ENCODE measurements around the gene MAP3K10. TPM values are rescaled to one million over a fixed set of nuclear protein-coding genes. Genes with fewer than 3 reads are reported as not detected.
"Not testable (repeated sequence)": the region's sequence is repeated elsewhere in the genome, so short reads cannot be mapped to it uniquely, and the experiment has no call there.

Gene MAP3K10
- total RNA-seq, 1 experiment from 2014 or later, result 255 TPM

DNA sequence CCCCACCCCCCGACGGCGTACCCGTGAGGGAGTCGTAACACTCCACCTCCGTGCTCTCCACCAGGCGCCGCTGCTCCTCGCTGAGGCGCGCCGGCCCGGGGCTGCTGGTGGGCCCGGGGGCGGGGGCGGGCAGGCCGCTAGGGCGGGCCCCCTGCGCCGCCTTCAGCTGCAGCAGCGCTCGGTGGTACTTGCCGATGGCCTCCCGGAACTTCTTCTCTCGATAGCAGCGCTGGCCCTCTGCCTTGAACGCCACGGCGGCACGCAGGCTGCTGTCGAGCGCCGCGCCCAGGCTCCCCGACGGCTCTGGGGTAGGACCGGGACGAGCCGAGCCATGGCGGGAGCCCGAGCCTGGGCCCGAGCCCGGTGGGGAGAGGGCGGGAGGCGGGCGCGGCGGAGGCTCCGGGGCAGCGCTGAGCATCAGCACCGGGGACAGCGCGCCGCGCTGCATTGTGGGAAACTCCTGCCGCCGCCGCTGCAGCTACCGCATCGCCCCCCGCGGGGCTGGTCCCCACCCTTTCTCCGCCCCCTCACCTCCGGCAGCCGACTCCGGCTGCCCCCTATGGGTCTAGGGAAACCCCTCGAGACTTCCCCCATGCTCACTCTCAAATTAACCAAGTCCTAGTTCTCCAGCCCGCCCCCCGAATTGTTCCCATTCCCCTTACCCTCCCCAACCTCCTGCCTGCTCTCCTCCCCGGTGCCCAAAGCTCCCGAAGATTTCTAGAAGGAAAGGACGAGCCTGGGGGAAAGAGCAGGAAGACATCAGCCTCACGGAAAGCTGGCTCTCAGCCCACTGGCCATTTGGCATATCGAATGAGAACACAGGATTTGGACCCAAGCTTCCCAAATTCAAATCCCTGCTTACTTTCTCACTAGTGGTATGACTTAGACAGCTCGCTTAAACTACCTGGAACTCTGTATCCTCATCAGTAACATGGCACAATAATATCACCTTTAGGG is 27.0 kb downstream of the MAP3K10 start, which contains the start of gene TTC9B:
Gene TTC9B (minus strand): TSS at position 451 of the 957 bp plus-strand sequence. CDS start 3 bp downstream, at position 448.
- no TSS peak for BruUV-seq (replicated peaks)
- peak within 1 kb of the TSS; percentile 2 to 26 for H3K4me3 ChIP-seq (ENCODE audit: low read depth in 2 of 2, low read length in 2 of 2)
- H3K9me3 ChIP-seq (ENCODE audit: control insufficient read depth, insufficient read depth, low read depth, low read length), result peaks cover 9% of the 10 kb centered on the region; the same call in 1 of the 2 replicates
- intact Hi-C loops (cut with micrococcal nuclease; ENCODE audit: unreplicated experiment), result no loop called here
- ATAC-seq (peak; percentile 28), DNase-seq (ENCODE audit: low read depth, low spot score) (no peak)
- POLR2A ChIA-PET, result interaction anchor here (0.6 to 1.3 kb wide), 14 partner anchors 12 to 836 kb away, joined by 3 to 18 read pairs (median 8); no protein-coding TSS in a partner anchor
- H3K27me3 ChIP-seq (ENCODE audit: control insufficient read depth, insufficient read depth, low read length), result peaks cover 23% of the 10 kb centered on the region
- no peak for TF ChIP-seq REST (IDR thresholded peaks at IDR 0.05; ENCODE audit: insufficient read depth in 1 of 2, low read depth in 2 of 2, low read length in 1 of 2)
- TF ChIP-seq SIN3A (IDR thresholded peaks at IDR 0.05; ENCODE audit: borderline replicate concordance, insufficient read depth, low read depth, low read length), result no peak
- peak within 1 kb of the TSS; percentile 5; the same call in 1 of the 2 replicates for H3K27ac ChIP-seq (ENCODE audit: low read length)
- no peaks in the 10 kb centered on the region for H3K36me3 ChIP-seq (ENCODE audit: control insufficient read depth, insufficient read depth, low read length)
- peaks cover 27% of the 10 kb centered on the region for H3K4me1 ChIP-seq (ENCODE audit: control insufficient read depth, insufficient read depth, low read length)
- in situ Hi-C loops (cut with HindIII; ENCODE audit: low pct_unique_long_range_greater_than_20kb, low sequenced_read_pairs), result loop anchor here (5.0 kb wide), 1 partner anchor 44 kb away; no protein-coding TSS in a partner anchor
- CTCF ChIA-PET, result interaction anchor here (0.5 to 8.8 kb wide), 71 partner anchors 9 to 1700 kb away, joined by 3 to 153 read pairs (median 6); partner anchors contain the start of genes MAP3K10 and TIMM50

DNA sequence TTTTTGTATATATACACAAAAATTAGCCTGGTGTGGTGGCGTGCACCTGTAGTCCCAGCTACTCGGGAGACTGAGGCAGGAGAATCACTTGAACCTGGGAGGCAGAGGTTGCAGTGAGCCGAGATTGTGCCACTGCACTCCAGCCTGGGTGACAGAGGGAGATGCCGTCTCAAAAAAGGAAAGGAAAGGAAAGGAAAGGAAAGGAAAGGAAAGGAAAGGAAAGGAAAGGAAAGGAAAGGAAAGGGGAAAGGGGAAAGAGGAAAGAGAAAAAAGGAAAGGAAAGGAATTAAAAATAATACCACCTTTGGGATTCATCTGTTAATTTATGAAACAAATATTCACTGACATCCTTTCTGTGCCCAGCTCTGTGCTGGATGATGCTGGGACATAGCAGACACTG is 27.8 kb downstream of the MAP3K10 start:
- H3K4me3 ChIP-seq (ENCODE audit: low read depth in 2 of 2, low read length in 2 of 2); BruUV-seq (replicated peaks); H3K9me3 ChIP-seq (ENCODE audit: control insufficient read depth, insufficient read depth, low read depth, low read length); intact Hi-C loops (cut with micrococcal nuclease; ENCODE audit: unreplicated experiment); H3K36me3 ChIP-seq (ENCODE audit: control insufficient read depth, insufficient read depth, low read length); DNase-seq (ENCODE audit: low read depth, low spot score); ATAC-seq: not testable (repeated sequence)
- CTCF ChIA-PET, result interaction anchor here (0.6 to 8.8 kb wide), 29 partner anchors 9 to 1638 kb away, joined by 3 to 153 read pairs (median 12); partner anchors contain the start of gene MAP3K10
- in situ Hi-C loops (cut with HindIII; ENCODE audit: low pct_unique_long_range_greater_than_20kb, low sequenced_read_pairs), result loop anchor here (5.0 kb wide), 1 partner anchor 43 kb away; no protein-coding TSS in a partner anchor
- Histone ChIP-seq H3K4me1 (ENCODE audit: control insufficient read depth, insufficient read depth, low read length) (peaks cover 27% of the 10 kb centered on the region), H3K27ac (ENCODE audit: low read length) (peak overlapping the region; percentile 5; the same call in 1 of the 2 replicates), H3K27me3 (ENCODE audit: control insufficient read depth, insufficient read depth, low read length) (peaks cover 23% of the 10 kb centered on the region)
- POLR2A ChIA-PET, result interaction anchor here (0.6 to 1.2 kb wide), 8 partner anchors 18 to 267 kb away, joined by 4 to 18 read pairs (median 8); no protein-coding TSS in a partner anchor

DNA sequence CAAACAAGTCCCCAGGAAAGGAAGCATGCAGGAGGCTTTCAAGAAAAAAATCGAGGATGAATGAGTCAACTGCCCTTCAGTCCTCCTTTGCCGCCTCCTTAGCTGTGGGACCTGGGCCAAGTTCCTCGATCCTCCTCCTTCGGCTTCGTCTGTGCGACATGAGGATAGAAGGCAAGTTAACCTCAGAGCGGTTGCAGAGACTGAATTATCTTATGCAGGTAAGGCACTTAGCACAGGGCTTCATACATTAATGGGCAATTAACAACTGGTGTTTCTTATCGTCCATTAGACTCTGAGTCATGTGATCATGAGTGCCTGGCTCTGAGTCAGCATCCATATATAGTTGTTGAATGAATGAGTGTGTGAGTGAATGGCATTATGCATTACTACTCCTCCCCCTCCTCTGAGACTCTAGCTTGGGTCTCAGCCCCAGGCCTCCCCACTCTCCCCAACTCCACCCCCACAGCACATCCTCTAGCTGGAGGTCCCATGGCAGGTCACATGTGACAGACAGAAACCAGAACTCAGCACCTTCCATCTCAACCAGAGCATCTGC is 28.6 kb downstream of the MAP3K10 start:
- BruUV-seq (replicated peaks), result no TSS peak
- ATAC-seq, result peak; percentile 75
- POLR2A ChIA-PET, result interaction anchor here (0.5 to 1.5 kb wide), 7 partner anchors 17 to 546 kb away, joined by 3 to 15 read pairs (median 5); partner anchors contain the start of gene MAP3K10

More for the DNA sequence above, 28.6 kb downstream of the MAP3K10 start:
- H3K27ac ChIP-seq (ENCODE audit: low read length), result peak overlapping the region; percentile 5
- intact Hi-C loops (cut with micrococcal nuclease; ENCODE audit: unreplicated experiment), result loop anchor here (5.0 kb wide), 1 partner anchor 222 kb away; the partner anchor contains the start of gene ZNF546
- no peak for TF ChIP-seq REST (IDR thresholded peaks at IDR 0.05; ENCODE audit: insufficient read depth in 1 of 2, low read depth in 2 of 2, low read length in 1 of 2)
- no peak for TF ChIP-seq CTCF (IDR thresholded peaks at IDR 0.05)
- TF ChIP-seq POLR2AphosphoS5 (IDR thresholded peaks at IDR 0.05; ENCODE audit: low read depth, low read length), result no peak
- TF ChIP-seq SIN3A (IDR thresholded peaks at IDR 0.05; ENCODE audit: borderline replicate concordance, insufficient read depth, low read depth, low read length), result no peak
- no peak for TF ChIP-seq TCF7L2 (IDR thresholded peaks at IDR 0.05; ENCODE audit: low read depth, low read length)
- H3K4me1 ChIP-seq (ENCODE audit: control insufficient read depth, insufficient read depth, low read length), result peaks cover 27% of the 10 kb centered on the region
- peak overlapping the region; percentile 2 to 46 for H3K4me3 ChIP-seq (ENCODE audit: low read depth in 2 of 2, low read length in 2 of 2)
- CTCF ChIA-PET, result interaction anchor here (0.6 to 8.8 kb wide), 24 partner anchors 8 to 739 kb away, joined by 3 to 153 read pairs (median 7); no protein-coding TSS in a partner anchor
- no peaks in the 10 kb centered on the region for H3K36me3 ChIP-seq (ENCODE audit: control insufficient read depth, insufficient read depth, low read length)
- peaks cover 9% of the 10 kb centered on the region; the same call in 1 of the 2 replicates for H3K9me3 ChIP-seq (ENCODE audit: control insufficient read depth, insufficient read depth, low read depth, low read length)
- peak; percentile 100 for DNase-seq (ENCODE audit: low read depth, low spot score)
- in situ Hi-C loops (cut with HindIII; ENCODE audit: low pct_unique_long_range_greater_than_20kb, low sequenced_read_pairs), result loop anchor here (5.0 kb wide), 1 partner anchor 43 kb away; no protein-coding TSS in a partner anchor
- H3K27me3 ChIP-seq (ENCODE audit: control insufficient read depth, insufficient read depth, low read length), result peaks cover 23% of the 10 kb centered on the region

Measured in Panc1 (cell line).